ENCODE data around the gene RND2. TPM values are rescaled to one million over a fixed set of nuclear protein-coding genes. Genes with fewer than 3 reads are reported as not detected.

RND2 gene
- total and polyA plus RNA-seq, 9 of the 15 experiments (the other 6 are each of a cell fraction or from before 2014, with no cell fraction given) = 0.15 to 1.9 (median 0.98) TPM

- TF ChIP-seq, protein P1, sequence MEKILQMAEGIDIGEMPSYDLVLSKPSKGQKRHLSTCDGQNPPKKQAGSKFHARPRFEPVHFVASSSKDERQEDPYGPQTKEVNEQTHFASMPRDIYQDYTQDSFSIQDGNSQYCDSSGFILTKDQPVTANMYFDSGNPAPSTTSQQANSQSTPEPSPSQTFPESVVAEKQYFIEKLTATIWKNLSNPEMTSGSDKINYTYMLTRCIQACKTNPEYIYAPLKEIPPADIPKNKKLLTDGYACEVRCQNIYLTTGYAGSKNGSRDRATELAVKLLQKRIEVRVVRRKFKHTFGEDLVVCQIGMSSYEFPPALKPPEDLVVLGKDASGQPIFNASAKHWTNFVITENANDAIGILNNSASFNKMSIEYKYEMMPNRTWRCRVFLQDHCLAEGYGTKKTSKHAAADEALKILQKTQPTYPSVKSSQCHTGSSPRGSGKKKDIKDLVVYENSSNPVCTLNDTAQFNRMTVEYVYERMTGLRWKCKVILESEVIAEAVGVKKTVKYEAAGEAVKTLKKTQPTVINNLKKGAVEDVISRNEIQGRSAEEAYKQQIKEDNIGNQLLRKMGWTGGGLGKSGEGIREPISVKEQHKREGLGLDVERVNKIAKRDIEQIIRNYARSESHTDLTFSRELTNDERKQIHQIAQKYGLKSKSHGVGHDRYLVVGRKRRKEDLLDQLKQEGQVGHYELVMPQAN (IDR thresholded peaks at IDR 0.05; ENCODE audit: borderline replicate concordance) = peak; percentile 85
- TF ChIP-seq SMAD3 (CRISPR knock-in tag; conservative IDR thresholded peaks at IDR 0.05) (no peak), PRMT5 (CRISPR knock-in tag; IDR thresholded peaks at IDR 0.05) (no peak), RBM15 (IDR thresholded peaks at IDR 0.05; ENCODE audit: insufficient read depth, low read length) (no peak), DDX20 (tag; IDR thresholded peaks at IDR 0.05; ENCODE audit: low read depth) (no peak), TFAM (CRISPR knock-in tag; conservative IDR thresholded peaks at IDR 0.05) (no peak), CC2D1A (IDR thresholded peaks at IDR 0.05) (no peak), RFX5 (IDR thresholded peaks at IDR 0.05; ENCODE audit: low read depth, low read length) (no peak), MAFK (IDR thresholded peaks at IDR 0.05; ENCODE audit: low read length) (no peak), DPF2 (IDR thresholded peaks at IDR 0.05) (no peak), BRCA1 (IDR thresholded peaks at IDR 0.05) (no peak), BRCA1 (CRISPR knock-in tag; IDR thresholded peaks at IDR 0.05) (no peak), SIX5 (IDR thresholded peaks at IDR 0.05; ENCODE audit: borderline replicate concordance in 1 of 2, insufficient read depth in 1 of 2, low read depth in 1 of 2, low read length in 2 of 2) (no peak), NFATC3 (IDR thresholded peaks at IDR 0.05) (no peak), DLX4 (CRISPR knock-in tag; IDR thresholded peaks at IDR 0.05) (no peak), FOXJ2 (tag; IDR thresholded peaks at IDR 0.05) (no peak), PHF8 (IDR thresholded peaks at IDR 0.05; ENCODE audit: borderline replicate concordance, low read length) (no peak; the same call in 1 of the 2 replicates), FIP1L1 (IDR thresholded peaks at IDR 0.05; ENCODE audit: low read depth, low read length, poor library complexity, severe bottlenecking) (peak; percentile 79), KLF10 (CRISPR knock-in tag; IDR thresholded peaks at IDR 0.05) (no peak), U2AF2 (optimal IDR thresholded peaks at IDR 0.05; ENCODE audit: low read depth, low read length) (no peak), ZNF384 (IDR thresholded peaks at IDR 0.05; ENCODE audit: low read depth, low read length) (no peak), PYGO2 (tag; IDR thresholded peaks at IDR 0.05) (no peak), GTF2A2 (tag; IDR thresholded peaks at IDR 0.05) (no peak), TBP (optimal IDR thresholded peaks at IDR 0.05; ENCODE audit: low read depth, low read length) (peak; percentile 11)
- TF ChIP-seq, protein P2, sequence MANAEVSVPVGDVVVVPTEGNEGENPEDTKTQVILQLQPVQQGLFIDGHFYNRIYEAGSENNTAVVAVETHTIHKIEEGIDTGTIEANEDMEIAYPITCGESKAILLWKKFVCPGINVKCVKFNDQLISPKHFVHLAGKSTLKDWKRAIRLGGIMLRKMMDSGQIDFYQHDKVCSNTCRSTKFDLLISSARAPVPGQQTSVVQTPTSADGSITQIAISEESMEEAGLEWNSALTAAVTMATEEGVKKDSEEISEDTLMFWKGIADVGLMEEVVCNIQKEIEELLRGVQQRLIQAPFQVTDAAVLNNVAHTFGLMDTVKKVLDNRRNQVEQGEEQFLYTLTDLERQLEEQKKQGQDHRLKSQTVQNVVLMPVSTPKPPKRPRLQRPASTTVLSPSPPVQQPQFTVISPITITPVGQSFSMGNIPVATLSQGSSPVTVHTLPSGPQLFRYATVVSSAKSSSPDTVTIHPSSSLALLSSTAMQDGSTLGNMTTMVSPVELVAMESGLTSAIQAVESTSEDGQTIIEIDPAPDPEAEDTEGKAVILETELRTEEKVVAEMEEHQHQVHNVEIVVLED (CRISPR knock-in tag; IDR thresholded peaks at IDR 0.05) = 0 out of 2 replicates have a peak, but pooled peaks have one; percentile 20
- TF ChIP-seq, protein P3, sequence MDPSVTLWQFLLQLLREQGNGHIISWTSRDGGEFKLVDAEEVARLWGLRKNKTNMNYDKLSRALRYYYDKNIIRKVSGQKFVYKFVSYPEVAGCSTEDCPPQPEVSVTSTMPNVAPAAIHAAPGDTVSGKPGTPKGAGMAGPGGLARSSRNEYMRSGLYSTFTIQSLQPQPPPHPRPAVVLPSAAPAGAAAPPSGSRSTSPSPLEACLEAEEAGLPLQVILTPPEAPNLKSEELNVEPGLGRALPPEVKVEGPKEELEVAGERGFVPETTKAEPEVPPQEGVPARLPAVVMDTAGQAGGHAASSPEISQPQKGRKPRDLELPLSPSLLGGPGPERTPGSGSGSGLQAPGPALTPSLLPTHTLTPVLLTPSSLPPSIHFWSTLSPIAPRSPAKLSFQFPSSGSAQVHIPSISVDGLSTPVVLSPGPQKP (CRISPR knock-in tag; IDR thresholded peaks at IDR 0.05) = no peak
These were observed 44.1 kb upstream of the RND2 start (continued) for GRCh38 chr17:42980766-42981397.

Measured in K562 (cell line).